HG02973 (cell line): ENCODE results near the gene GCH1.
"Not testable (repeated sequence)": the region's sequence is repeated elsewhere in the genome, so short reads cannot be mapped to it uniquely, and the experiment has no call there.

Experiments
- ATAC-seq: cut with Tn5 transposase; IDR thresholded peaks from one replicate; pipeline ENCODE4 v1.9.1; 2021; ENCODE audit warnings: moderate library complexity; ENCODE audit not compliant: unreplicated experiment

Gene GCH1

DNA sequence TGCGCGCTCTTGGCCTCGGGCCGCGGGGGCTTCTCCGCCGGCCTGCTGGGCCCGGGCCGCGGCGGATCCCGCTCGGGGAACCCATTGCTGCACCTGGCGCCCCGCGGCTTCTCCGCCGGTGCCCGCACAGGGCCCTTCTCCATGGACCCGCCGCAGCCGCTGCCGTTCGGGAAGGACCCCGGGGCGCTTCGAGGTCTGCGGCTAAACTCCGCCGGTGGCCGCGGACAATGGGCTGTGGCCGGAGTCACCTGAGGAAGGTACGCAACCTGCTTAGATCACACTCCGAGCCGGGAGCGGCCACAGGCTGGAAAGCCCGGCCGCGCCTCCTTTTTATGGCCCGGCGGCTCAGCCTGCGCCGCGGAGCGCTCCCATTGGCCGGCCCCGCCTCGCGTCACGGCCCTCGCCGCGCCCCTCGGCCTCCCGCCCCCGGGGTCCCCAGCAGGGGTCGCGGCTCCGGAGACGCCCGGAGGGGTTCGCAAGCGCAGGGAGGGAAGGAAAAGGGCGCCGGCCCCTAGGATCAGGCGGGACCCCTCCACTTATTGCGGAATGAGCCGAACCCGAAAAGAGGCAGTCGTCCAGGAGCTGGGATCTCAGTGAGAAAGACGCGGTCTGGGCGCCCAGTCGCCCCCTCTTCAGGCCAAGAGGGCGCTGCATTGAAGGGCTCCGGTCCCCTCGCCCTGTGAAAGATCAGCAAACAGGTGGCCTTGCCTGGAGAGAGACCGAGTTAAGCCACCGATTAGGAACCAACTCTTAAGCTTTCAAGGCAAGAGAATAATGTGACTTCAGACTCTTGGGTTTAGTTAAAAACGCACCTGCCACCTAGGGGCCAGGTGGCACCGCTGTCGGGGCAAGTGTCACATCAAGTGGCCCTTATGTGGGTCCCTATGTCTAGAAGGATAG is at the start of gene GCH1:
Gene GCH1 (minus strand): TSS at position 306 of the 900 bp plus-strand sequence. CDS start 163 bp downstream, at position 143.
- peak; percentile 76 for ATAC-seq

GRCh38 chr14:54947230-54947629 is 44.6 kb upstream of the GCH1 start:
- no peak for ATAC-seq

- no peak for ATAC-seq
These were observed 43.9 kb upstream of the GCH1 start for GRCh38 chr14:54946500-54946899.

DNA sequence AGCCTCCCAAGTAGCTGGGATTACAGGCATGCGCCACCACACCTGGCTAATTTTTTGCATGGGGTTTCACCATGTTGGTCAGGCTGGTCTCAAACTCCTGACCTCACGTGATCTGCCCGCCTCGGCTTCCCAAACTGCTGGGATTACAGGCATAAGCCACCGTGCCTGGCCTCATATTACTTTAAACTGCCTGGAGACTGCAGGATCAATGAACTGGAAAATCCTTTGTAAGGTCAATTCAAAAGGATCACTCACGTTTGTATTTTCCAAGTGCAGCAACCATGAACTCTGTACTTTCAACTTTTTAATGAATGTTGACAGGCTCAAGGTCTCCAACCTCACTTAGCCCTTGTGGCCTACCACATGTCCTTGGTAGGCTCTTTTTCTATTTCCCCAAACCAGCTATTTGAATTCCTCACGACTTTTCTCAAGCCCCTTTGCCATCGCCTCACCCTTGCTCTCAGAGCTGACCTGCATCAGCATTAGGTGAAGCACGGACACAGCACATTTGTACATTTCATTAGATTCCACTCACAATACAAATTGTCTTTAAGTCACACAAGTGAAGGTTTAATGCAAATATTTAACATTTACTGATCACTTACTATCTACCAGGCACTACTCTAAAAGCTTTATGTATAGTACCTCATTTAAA is 42.2 kb upstream of the GCH1 start:
- ATAC-seq = no peak

- ATAC-seq = no peak
These were observed 40.3 kb upstream of the GCH1 start for GRCh38 chr14:54942913-54943312.

DNA sequence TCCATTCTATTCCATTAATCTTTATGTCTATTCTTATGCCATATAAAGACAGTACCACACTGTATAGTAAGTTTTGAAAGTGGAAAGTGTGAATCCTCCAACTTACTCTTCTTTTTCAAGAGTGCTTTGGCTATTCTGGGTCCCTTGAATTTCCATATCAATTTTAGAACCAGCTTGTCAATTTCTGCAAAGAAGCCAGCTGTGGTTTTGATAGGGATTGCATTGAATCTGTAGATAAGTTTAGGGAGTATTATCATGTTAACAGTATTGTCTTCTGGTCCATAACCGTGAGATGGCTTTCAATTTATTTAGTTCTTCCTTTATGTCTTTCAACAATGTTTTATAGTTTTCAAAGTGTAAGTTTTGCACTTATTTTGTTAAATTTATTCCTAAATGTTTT is 34.2 kb upstream of the GCH1 start:
- no peak for ATAC-seq

DNA sequence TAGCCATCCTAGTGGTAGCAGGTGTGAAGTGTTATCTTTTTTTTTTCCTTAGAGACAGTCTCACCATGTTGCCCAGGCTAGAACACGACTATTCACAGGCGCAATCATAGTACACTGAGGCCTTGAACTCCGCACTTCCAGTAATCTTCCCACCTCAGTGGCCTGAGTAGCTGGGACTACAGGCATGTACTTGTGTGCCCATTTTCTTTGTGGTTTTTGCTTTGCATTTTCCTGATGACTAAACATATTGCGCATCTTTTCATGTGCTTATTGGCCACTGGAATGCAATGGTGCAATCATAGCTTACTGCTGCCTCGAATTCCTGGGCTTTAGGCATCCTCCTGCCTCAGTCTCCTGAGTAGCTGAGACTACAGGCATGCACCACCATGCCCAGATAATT is 33.3 kb upstream of the GCH1 start:
- ATAC-seq = no peak

DNA sequence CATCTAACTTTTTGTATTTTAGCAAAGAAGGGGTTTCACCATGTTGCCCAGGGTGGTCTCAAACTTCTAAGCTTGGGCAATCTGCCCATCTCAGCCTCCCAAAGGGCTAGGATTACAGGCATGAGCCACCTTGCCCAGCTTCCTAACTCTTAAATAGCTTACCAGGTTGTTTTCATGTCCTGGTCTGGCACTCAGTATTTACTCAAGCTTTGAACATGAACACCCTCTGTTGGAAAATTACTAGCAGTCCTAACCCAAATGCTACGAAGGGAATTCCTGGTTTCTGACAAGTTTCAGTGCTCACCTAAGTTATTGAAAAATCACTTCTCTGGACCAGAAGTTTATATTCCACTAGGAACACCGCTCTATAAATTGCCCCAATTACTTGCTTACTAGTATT is 32.5 kb upstream of the GCH1 start:
- ATAC-seq = no peak

- no peak for ATAC-seq
These were observed 30.4 kb upstream of the GCH1 start for GRCh38 chr14:54933006-54933405.

- no peak for ATAC-seq
These were observed 29.1 kb upstream of the GCH1 start for GRCh38 chr14:54931598-54932340.

DNA sequence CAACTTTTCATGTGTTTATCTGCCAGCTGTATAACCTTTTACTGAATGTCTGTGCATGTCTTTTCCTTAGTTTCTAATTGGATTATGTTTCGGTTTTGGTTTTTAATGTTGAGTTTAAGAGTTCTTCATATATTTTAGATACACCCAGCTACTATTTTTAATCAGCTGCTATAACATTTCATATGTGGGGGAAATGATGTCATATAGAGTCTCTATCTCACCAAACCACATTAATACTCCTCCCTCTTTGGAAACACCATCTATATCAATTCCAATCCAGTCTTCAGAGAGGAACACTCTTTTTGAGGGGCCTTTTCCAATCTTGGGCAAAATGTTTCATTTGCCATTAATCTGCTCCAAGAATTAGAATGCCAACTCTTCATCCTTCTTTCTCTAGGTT is 28.5 kb upstream of the GCH1 start:
- ATAC-seq = no peak

GRCh38 chr14:54929556-54929955 is 26.9 kb upstream of the GCH1 start:
- no peak for ATAC-seq

- no peak for ATAC-seq
These were observed 25.6 kb upstream of the GCH1 start for GRCh38 chr14:54928216-54928615.

DNA sequence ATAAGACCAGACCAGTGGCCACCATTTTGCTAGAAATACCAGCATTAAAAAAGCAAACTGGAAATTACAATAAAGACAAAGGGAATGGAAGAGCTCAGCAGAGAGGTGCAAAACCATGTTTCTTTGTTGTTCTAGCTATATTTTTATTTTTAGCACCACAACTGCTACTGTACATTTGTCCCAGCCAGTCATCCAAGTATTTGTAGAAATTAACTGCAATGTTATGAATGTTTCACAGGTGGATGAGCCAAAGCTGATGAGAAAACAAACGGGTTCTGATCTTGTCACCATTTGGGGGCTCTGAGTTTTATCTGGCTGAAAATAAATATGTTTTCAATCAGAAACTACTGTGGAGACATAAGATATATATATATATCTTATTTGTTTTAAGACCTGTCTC is 24.9 kb upstream of the GCH1 start:
- ATAC-seq = no peak

DNA sequence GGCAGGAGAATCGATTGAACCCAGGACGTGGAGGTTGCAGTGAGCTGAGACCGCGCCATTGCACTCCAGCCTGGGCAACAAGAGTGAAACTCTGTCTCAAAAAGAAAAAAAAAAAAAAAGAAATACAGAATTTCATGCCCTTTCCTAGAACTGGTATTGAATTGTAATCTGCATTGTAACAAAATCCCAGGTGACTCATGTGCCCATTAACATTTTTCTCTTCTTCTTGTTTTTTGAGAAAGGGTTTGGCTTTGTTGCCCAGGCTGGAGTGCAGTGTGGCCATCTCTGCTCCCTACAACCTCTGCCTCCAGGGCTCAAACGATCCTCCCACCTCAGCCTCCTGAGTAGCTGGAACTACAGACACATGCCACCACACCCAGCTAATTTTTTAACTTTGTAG is 23.9 kb upstream of the GCH1 start:
- not testable (repeated sequence) for ATAC-seq

- ATAC-seq = no peak
These were observed 20.0 kb upstream of the GCH1 start for GRCh38 chr14:54922598-54922997.

- no peak for ATAC-seq
These were observed 17.4 kb upstream of the GCH1 start for GRCh38 chr14:54920052-54920451.

DNA sequence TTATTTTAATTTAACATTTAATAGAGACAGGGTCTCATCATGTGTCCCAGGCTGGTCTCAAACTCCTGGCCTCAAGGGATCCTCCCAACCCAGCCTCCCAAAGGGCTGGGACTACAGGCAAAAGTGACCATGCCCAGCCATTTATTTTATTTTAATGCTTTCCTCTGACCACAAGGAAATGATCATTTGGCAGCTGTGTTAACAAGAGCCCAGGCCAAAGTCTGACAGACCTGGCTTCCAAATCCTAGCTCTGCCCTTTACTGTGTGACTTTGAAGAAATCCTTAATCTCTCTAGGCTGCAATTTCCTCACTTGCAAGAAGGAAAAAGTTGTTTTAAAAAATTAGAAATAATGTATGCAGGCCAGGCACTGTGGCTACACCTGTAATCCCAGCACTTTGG is 16.7 kb upstream of the GCH1 start:
- ATAC-seq = no peak

- ATAC-seq = no peak
These were observed 15.8 kb upstream of the GCH1 start for GRCh38 chr14:54918427-54918826.

DNA sequence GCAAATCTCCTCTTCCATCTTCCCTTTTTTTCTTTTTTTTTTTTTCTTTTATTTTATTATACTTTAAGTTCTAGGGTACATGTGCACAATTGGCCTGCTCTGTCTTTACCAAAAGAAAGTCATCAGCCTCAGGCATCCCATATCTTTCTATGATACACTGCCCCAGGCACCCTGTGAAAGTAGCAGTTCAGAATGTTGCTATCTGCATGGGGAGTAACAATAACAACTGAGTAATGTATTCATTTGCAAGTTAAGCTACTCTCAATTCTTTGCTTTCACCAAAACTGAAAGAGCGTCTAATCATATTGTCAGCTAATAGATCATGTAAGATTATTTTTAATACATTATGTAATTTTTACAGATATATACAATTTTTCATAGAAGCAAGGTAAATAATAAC is 13.5 kb upstream of the GCH1 start:
- no peak for ATAC-seq

DNA sequence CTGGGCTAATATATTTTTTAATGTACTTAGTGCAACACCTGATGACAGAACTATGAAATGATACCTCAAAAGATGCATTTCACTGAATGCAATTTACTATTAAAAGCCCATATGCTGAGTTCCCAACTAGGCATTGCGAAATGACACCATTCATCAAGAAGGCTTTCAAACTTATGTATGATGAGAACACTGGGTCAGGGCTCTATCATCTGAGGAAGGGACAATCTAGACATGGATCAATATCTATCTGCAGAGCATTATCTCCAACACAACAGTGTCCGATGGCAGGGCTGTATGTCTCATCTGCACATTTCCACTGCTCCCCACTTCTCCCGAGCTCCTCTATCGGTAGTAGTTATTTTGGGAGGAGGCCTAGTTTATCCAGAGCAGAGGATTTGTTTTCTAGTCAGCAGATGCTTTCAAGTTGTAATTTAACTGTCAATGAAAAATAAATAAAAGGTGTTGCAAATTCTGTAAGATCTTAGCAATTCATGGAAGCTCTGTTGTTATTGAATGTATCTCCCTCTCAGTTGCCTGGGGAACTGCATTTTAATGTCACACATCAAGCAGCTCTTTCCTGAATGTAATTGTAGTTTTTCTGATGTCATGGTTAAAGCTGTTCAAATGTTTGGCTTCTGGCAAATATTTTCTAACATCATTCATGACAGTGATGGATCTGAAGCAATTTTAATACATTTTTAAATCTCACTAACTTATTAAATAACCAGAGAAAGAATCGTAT is 7.4 kb upstream of the GCH1 start:
- no peak for ATAC-seq
